Gastroesophageal sphincter (tissue), 4 donors: ENCODE data around the gene NPFF. TPM values are rescaled to one million over a fixed set of nuclear protein-coding genes. Genes with fewer than 3 reads are reported as not detected.

Source experiments
- ATAC-seq: fragments of 150-250 bp; one replicate; pipeline ENCODE4 v1.9.1; 2016; ENCODE audit warnings: mild to moderate bottlenecking, moderate library complexity
- H3K27ac ChIP-seq, 4 donors: fragments of 200-600 bp; sonication (generic) in 3 of 4; 1 replicate in 3 of 4; 2 replicates in 1 of 4; pipeline ENCODE4 v1.5.1; 2016 to 2019
- H3K27me3 ChIP-seq: fragments of 200-600 bp; sonication (generic); one replicate; pipeline ENCODE4 v1.5.1; 2019
- H3K36me3 ChIP-seq, 2 donors: fragments of 200-600 bp; sonication (generic); one replicate each; pipeline ENCODE4 v1.5.1; 2019; ENCODE audit warnings: control low read depth in 1 of 2
- H3K4me1 ChIP-seq, 3 donors: fragments of 200-600 bp; sonication (generic); 1 replicate in 2 of 3; 2 replicates in 1 of 3; pipeline ENCODE4 v1.5.1; 2016 to 2019; ENCODE audit warnings: control low read depth in 2 of 3
- H3K4me3 ChIP-seq, 2 donors: fragments of 200-600 bp; sonication (generic); one replicate each; pipeline ENCODE4 v1.5.1; 2019; ENCODE audit warnings: mild to moderate bottlenecking in 1 of 2, moderate library complexity in 1 of 2
- H3K9me3 ChIP-seq, 3 donors: fragments of 200-600 bp; sonication (generic); one replicate each; pipeline ENCODE4 v1.5.1; 2017 to 2019; ENCODE audit warnings: control low read depth in 2 of 3
- EP300 ChIP-seq: sonication (generic); formaldehyde crosslinking; IDR thresholded peaks from one replicate; pipeline ENCODE4 v1.6.1; 2017; ENCODE audit warnings: antibody characterized with exemption, mild to moderate bottlenecking
- POLR2A ChIP-seq, 2 donors: fragments of 450-650 bp; IDR thresholded peaks; one replicate each; pipeline ENCODE4 v1.6.1; 2017; ENCODE audit warnings: antibody characterized with exemption in 2 of 2, mild to moderate bottlenecking in 2 of 2, moderate library complexity in 1 of 2
- POLR2AphosphoS5 ChIP-seq: sonication (generic); formaldehyde crosslinking; IDR thresholded peaks from one replicate; pipeline ENCODE4 v1.6.1; 2017; ENCODE audit warnings: antibody characterized with exemption
- WGBS, 2 donors: methylation state at CpG; one replicate each; pipeline ENCODE4 v1.1.5; 2018; ENCODE audit warnings: low coverage in 1 of 2; 5-methylcytosine and 5-hydroxymethylcytosine counted together
- total RNA-seq, 4 donors: library from RNA; depleted of rRNA; stranded (reverse); fragments of >200 nt; gene quantifications; one replicate each; pipeline ENCODE4 v1.1.0, GENCODE V29; 2016
- TF ChIP-seq, protein P1 (sequence below), 4 experiments: fragments of 200-600 bp in 2 of 4; fragments of 450-650 bp in 2 of 4; sonication (generic) in 1 of 4; IDR thresholded peaks; one replicate each; pipeline ENCODE4 v1.5.1; 2017 to 2019; ENCODE audit warnings: antibody characterized with exemption in 4 of 4, mild to moderate bottlenecking in 2 of 4, moderate library complexity in 2 of 4

Gene NPFF
- total RNA-seq, 4 donors from 2014 or later: not detected

DNA sequence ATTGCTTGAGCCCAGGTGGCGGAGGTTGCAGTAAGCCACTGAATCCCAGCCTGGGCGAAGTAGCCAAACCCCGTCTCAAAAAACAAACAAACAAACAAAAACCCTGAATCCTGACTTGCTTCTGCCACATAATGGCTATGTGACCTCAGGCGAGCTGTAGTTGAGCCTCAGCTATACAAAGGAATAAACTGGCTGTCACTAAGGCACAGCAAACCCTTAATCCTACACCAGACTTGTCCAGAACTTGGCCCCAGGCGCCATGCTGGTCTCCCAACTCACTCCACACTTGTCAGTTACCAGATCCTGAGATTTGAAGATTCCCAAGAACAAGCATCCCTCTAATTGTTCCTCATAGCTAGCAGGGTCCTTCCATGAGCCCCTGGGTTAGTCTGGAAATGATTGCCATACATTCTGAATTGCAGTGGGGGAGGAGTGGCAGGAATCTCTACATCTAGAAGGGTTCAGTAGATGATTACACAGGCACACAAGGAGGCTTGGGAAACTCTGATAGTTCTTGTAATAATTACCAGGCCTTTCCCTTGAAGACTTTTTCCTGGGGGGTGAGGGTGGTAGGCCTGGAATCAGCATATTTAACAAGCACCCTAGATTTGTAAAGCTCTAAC, 17.9 kb downstream of the NPFF start:
- Histone ChIP-seq H3K4me3 (no peak overlapping the region), H3K27me3 (no peaks in the 10 kb centered on the region), H3K27ac (no peak overlapping the region), H3K4me1 (peaks cover 0 to 27% (median 14%) of the 10 kb centered on the region in 3 donors), H3K9me3 (no peaks in the 10 kb centered on the region), H3K36me3 (peaks cover 0 to 40% of the 10 kb centered on the region in 2 donors)
- WGBS, 2 donors: 84 to 100% methylated on average over 1 to 4 of the region's 5 CpGs
- no peak for TF ChIP-seq EP300
- ATAC-seq: no peak

- no peak for ATAC-seq
- peaks cover 0 to 64% of the 10 kb centered on the region in 2 donors for H3K36me3 ChIP-seq
- WGBS, 2 donors: 33 to 75% methylated on average over 1 to 6 of the region's 17 CpGs
These were observed 20.4 kb downstream of the NPFF start for GRCh38 chr12:53486736-53487487.

GRCh38 chr12:53485955-53486735, 21.1 kb downstream of the NPFF start:
- H3K36me3 ChIP-seq: peaks cover 0 to 72% of the 10 kb centered on the region in 2 donors
- WGBS, 2 donors: 87 to 90% methylated on average over 2 to 3 of the region's 10 CpGs
- H3K4me3 ChIP-seq: no peak overlapping the region
- no peaks in the 10 kb centered on the region for H3K27me3 ChIP-seq
- peaks cover 0 to 15% (median 0%) of the 10 kb centered on the region in 3 donors for H3K4me1 ChIP-seq
- H3K27ac ChIP-seq: no peak overlapping the region
- no peak for TF ChIP-seq POLR2AphosphoS5
- TF ChIP-seq, protein P1, sequence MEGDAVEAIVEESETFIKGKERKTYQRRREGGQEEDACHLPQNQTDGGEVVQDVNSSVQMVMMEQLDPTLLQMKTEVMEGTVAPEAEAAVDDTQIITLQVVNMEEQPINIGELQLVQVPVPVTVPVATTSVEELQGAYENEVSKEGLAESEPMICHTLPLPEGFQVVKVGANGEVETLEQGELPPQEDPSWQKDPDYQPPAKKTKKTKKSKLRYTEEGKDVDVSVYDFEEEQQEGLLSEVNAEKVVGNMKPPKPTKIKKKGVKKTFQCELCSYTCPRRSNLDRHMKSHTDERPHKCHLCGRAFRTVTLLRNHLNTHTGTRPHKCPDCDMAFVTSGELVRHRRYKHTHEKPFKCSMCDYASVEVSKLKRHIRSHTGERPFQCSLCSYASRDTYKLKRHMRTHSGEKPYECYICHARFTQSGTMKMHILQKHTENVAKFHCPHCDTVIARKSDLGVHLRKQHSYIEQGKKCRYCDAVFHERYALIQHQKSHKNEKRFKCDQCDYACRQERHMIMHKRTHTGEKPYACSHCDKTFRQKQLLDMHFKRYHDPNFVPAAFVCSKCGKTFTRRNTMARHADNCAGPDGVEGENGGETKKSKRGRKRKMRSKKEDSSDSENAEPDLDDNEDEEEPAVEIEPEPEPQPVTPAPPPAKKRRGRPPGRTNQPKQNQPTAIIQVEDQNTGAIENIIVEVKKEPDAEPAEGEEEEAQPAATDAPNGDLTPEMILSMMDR (IDR thresholded peaks at IDR 0.05): no peak
- no peak for TF ChIP-seq POLR2A (IDR thresholded peaks at IDR 0.05)
- TF ChIP-seq EP300: no peak
- no peak for ATAC-seq
- H3K9me3 ChIP-seq: no peaks in the 10 kb centered on the region

More at GRCh38 chr12:53486736-53487487, 20.4 kb downstream of the NPFF start:
- Histone ChIP-seq H3K4me1 (peaks cover 0 to 14% (median 0%) of the 10 kb centered on the region in 3 donors), H3K4me3 (no peak overlapping the region), H3K27me3 (no peaks in the 10 kb centered on the region), H3K27ac (no peak overlapping the region), H3K9me3 (no peaks in the 10 kb centered on the region)
- TF ChIP-seq POLR2AphosphoS5 (no peak), EP300 (no peak)

GRCh38 chr12:53484686-53485575, 22.4 kb downstream of the NPFF start:
- H3K4me3 ChIP-seq: no peak overlapping the region
- no peaks in the 10 kb centered on the region for H3K9me3 ChIP-seq
- WGBS, 2 donors: 67 to 81% methylated on average over 6 to 8 of the region's 10 CpGs
- H3K36me3 ChIP-seq: peaks cover 0 to 84% of the 10 kb centered on the region in 2 donors
- ATAC-seq: no peak
- no peaks in the 10 kb centered on the region for H3K27me3 ChIP-seq
- TF ChIP-seq EP300: no peak
- TF ChIP-seq POLR2A (IDR thresholded peaks at IDR 0.05): no peak
- TF ChIP-seq, protein P1 (IDR thresholded peaks at IDR 0.05): no peak
- no peak for TF ChIP-seq POLR2AphosphoS5
- no peak overlapping the region for H3K27ac ChIP-seq
- H3K4me1 ChIP-seq: peaks cover 0 to 23% (median 0%) of the 10 kb centered on the region in 3 donors

DNA sequence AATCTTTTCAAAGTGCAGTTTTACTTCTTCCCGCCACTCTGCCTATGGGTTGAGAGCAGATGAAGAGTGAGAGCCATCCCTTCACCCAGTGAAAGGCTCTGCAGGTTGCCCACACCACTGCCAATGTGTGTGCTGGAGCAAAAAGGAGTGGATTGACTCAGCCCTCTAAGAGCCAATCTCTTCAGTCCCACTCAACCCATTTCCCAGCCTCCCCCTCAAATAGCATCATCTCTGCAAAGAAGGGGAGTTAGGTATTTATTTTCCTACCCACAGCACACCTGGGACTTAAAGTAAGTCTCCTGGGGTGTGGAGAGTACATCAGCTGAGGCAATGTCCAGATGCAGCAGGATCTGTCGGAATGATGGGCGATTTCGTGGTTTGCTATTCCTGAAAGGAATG, 23.3 kb downstream of the NPFF start:
- 76 to 90% methylated on average over 2 to 3 of the region's 4 CpGs for WGBS, 2 donors
- Histone ChIP-seq H3K36me3 (peaks cover 0 to 94% of the 10 kb centered on the region in 2 donors), H3K4me3 (no peak overlapping the region), H3K9me3 (no peaks in the 10 kb centered on the region), H3K27me3 (no peaks in the 10 kb centered on the region), H3K4me1 (peaks cover 0 to 27% (median 0%) of the 10 kb centered on the region in 3 donors), H3K27ac (no peak overlapping the region)
- TF ChIP-seq EP300 (no peak), POLR2AphosphoS5 (peak; percentile 3)
- ATAC-seq: no peak
